Ishikawa (cell line): Measurements from ENCODE around the gene ZNFX1.

Source experiments
- RAD21 ChIP-seq: IDR thresholded peaks from 2 replicates; pipeline ENCODE4 v1.6.1; 2012; ENCODE audit warnings: low read depth
- TCF12 ChIP-seq: IDR thresholded peaks from 2 replicates; pipeline ENCODE4 v1.6.1; 2012; ENCODE audit warnings: low read depth

DNA sequence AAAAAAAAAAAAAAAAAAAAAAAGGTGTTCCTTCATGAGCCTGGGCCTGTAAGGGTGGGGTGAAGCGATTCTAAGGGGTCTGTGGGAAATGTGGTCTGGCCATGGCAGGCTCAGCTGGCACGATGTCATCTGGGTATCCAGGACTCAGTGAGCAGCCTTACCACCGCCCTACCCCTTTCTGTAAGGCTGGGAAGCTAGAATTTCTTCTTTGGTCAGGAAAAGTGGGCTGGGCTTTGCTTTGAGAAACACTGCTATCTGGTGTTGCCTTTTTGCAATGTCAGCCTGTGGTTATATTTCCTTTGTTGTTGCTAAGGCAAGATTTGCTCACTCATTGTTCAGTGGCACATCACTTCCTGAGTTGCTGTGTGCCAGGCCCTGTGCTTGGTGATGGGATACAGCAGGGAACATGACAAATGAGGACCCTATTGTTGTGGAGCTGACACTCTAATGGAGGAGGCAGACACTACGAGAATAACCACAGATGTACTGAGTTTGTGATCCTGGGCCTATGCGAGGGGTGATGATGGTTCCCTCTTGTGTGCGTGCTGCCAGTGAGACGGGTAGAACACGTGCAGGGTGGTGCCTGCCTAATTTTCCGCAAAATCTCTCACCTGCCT, 45.9 kb upstream of the ZNFX1 start:
- TF ChIP-seq TCF12 (no peak), RAD21 (peak; percentile 57)
